ENCODE data around the gene FBXL14. TPM values are rescaled to one million over a fixed set of nuclear protein-coding genes. Genes with fewer than 3 reads are reported as not detected.
A peak's percentile ranks its signal among the peaks of the same experiment; 100 is the strongest.
"Not testable (repeated sequence)": the region's sequence is repeated elsewhere in the genome, so short reads cannot be mapped to it uniquely, and the experiment has no call there.

Gene FBXL14
- total RNA-seq, 2 donors from 2014 or later = 21.3 to 28.7 TPM

- Histone ChIP-seq H3K4me1 (replicated peaks) (peaks cover 6% of the 10 kb centered on the region), H3K27me3 (replicated peaks; ENCODE audit: insufficient read depth) (no peaks in the 10 kb centered on the region), H3K4me3 (no peak overlapping the region), H3K9me3 (no peaks in the 10 kb centered on the region), H3K27ac (peak overlapping the region; percentile 80 to 81), H3K36me3 (no peaks in the 10 kb centered on the region)
- peak; percentile 54 for DNase-seq (ENCODE audit: low spot score)
- TF ChIP-seq POLR2AphosphoS5 (IDR thresholded peaks at IDR 0.05) (peak; percentile 48), POLR2A (IDR thresholded peaks at IDR 0.05) (no peak)
- intact Hi-C loops (cut with DNase I) = no loop called here
- WGBS = 54% methylated on average over 18 of the region's 18 CpGs
These were observed 31.5 kb downstream of the FBXL14 start for GRCh38 chr12:1562813-1563407.

- H3K27ac ChIP-seq = no peak overlapping the region
These were observed 33.7 kb downstream of the FBXL14 start for GRCh38 chr12:1560704-1561103.

GRCh38 chr12:1559676-1560091 lies 34.7 kb downstream of the FBXL14 start:
- H3K27me3 ChIP-seq (replicated peaks; ENCODE audit: insufficient read depth) = no peaks in the 10 kb centered on the region
- no peaks in the 10 kb centered on the region for H3K9me3 ChIP-seq
- TF ChIP-seq CTCF (IDR thresholded peaks at IDR 0.05) = no peak
- TF ChIP-seq POLR2A (IDR thresholded peaks at IDR 0.05) = no peak
- TF ChIP-seq POLR2AphosphoS5 (IDR thresholded peaks at IDR 0.05) = no peak
- no peak overlapping the region for H3K27ac ChIP-seq
- peaks cover 6% of the 10 kb centered on the region for H3K4me1 ChIP-seq (replicated peaks)
- DNase-seq (ENCODE audit: low spot score) = no peak
- H3K36me3 ChIP-seq = no peaks in the 10 kb centered on the region
- intact Hi-C loops (cut with DNase I) = no loop called here
- 52% methylated on average over 6 of the region's 6 CpGs for WGBS
- no peak overlapping the region for H3K4me3 ChIP-seq

More at GRCh38 chr12:1560704-1561103, 33.7 kb downstream of the FBXL14 start:
- TF ChIP-seq POLR2AphosphoS5 (IDR thresholded peaks at IDR 0.05) (no peak), CTCF (IDR thresholded peaks at IDR 0.05) (no peak), POLR2A (IDR thresholded peaks at IDR 0.05) (no peak)
- 93% methylated on average over 6 of the region's 6 CpGs for WGBS
- intact Hi-C loops (cut with DNase I) = no loop called here
- Histone ChIP-seq H3K4me1 (replicated peaks) (peaks cover 6% of the 10 kb centered on the region), H3K9me3 (no peaks in the 10 kb centered on the region), H3K36me3 (no peaks in the 10 kb centered on the region), H3K4me3 (no peak overlapping the region), H3K27me3 (replicated peaks; ENCODE audit: insufficient read depth) (no peaks in the 10 kb centered on the region)
- DNase-seq (ENCODE audit: low spot score) = no peak

GRCh38 chr12:1558108-1558507 lies 36.3 kb downstream of the FBXL14 start:
- H3K4me1 ChIP-seq (replicated peaks); DNase-seq (ENCODE audit: low spot score); H3K4me3 ChIP-seq; H3K27ac ChIP-seq; H3K36me3 ChIP-seq; H3K9me3 ChIP-seq; H3K27me3 ChIP-seq (replicated peaks; ENCODE audit: insufficient read depth); intact Hi-C loops (cut with DNase I): not testable (repeated sequence)
- WGBS = 92% methylated on average over 15 of the region's 15 CpGs

GRCh38 chr12:1553987-1554982 lies 40.1 kb downstream of the FBXL14 start:
- H3K27ac ChIP-seq = no peak overlapping the region
- no peaks in the 10 kb centered on the region for H3K36me3 ChIP-seq
- TF ChIP-seq CTCF (IDR thresholded peaks at IDR 0.05) = no peak
- no peak for TF ChIP-seq POLR2AphosphoS5 (IDR thresholded peaks at IDR 0.05)
- no peak for TF ChIP-seq POLR2A (IDR thresholded peaks at IDR 0.05)
- H3K9me3 ChIP-seq = no peaks in the 10 kb centered on the region
- H3K4me1 ChIP-seq (replicated peaks) = no peaks in the 10 kb centered on the region
- H3K27me3 ChIP-seq (replicated peaks; ENCODE audit: insufficient read depth) = no peaks in the 10 kb centered on the region
- DNase-seq (ENCODE audit: low spot score) = no peak
- intact Hi-C loops (cut with DNase I) = no loop called here
- no peak overlapping the region for H3K4me3 ChIP-seq
- 71% methylated on average over 14 of the region's 14 CpGs for WGBS

Measured in prostate gland (tissue), 2 donors.